Ishikawa (cell line): ENCODE results near the gene DAAM1.

ENCODE experiments used
- CEBPB ChIP-seq: IDR thresholded peaks from 2 replicates; pipeline ENCODE4 v1.6.1; 2012
- CREB1 ChIP-seq: IDR thresholded peaks from 2 replicates; pipeline ENCODE4 v1.6.1; 2012; ENCODE audit warnings: low read depth
- EGR1 ChIP-seq: IDR thresholded peaks from 2 replicates; pipeline ENCODE4 v1.6.1; 2012
- EP300 ChIP-seq: IDR thresholded peaks from 2 replicates; pipeline ENCODE4 v1.6.1; 2012; ENCODE audit warnings: borderline replicate concordance
- FOXM1 ChIP-seq: IDR thresholded peaks from 2 replicates; pipeline ENCODE4 v1.6.1; 2012; ENCODE audit warnings: low read depth, borderline replicate concordance
- NFIC ChIP-seq: IDR thresholded peaks from 2 replicates; pipeline ENCODE4 v1.6.1; 2012
- RAD21 ChIP-seq: IDR thresholded peaks from 2 replicates; pipeline ENCODE4 v1.6.1; 2012; ENCODE audit warnings: low read depth
- REST ChIP-seq: IDR thresholded peaks from 2 replicates; pipeline ENCODE4 v1.6.1; 2012; ENCODE audit warnings: low read depth, mild to moderate bottlenecking
- TAF1 ChIP-seq: IDR thresholded peaks from 2 replicates; pipeline ENCODE4 v1.6.1; 2012; ENCODE audit warnings: low read depth, mild to moderate bottlenecking
- TCF12 ChIP-seq: IDR thresholded peaks from 2 replicates; pipeline ENCODE4 v1.6.1; 2012; ENCODE audit warnings: low read depth
- TEAD4 ChIP-seq: IDR thresholded peaks from 2 replicates; pipeline ENCODE4 v1.6.1; 2012
- USF1 ChIP-seq: IDR thresholded peaks from 2 replicates; pipeline ENCODE4 v1.6.1; 2012
- YY1 ChIP-seq: IDR thresholded peaks from 2 replicates; pipeline ENCODE4 v1.6.1; 2012; ENCODE audit warnings: low read depth
- ZBTB7A ChIP-seq: IDR thresholded peaks from 2 replicates; pipeline ENCODE4 v1.6.1; 2012; ENCODE audit warnings: low read depth
- TF ChIP-seq, protein P1 (sequence below): IDR thresholded peaks from 2 replicates; pipeline ENCODE4 v1.6.1; 2012

DAAM1 gene

GRCh38 chr14:59213368-59214315 is 25.2 kb downstream of the DAAM1 start:
- TF ChIP-seq TCF12 (no peak), FOXM1 (no peak), TAF1 (no peak), YY1 (no peak), ZBTB7A (no peak), RAD21 (no peak), EGR1 (no peak), REST (no peak), NFIC (no peak), CEBPB (no peak), EP300 (no peak), CREB1 (no peak), USF1 (no peak), TEAD4 (no peak)
- TF ChIP-seq, protein P1, sequence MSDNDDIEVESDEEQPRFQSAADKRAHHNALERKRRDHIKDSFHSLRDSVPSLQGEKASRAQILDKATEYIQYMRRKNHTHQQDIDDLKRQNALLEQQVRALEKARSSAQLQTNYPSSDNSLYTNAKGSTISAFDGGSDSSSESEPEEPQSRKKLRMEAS = no peak

GRCh38 chr14:59214702-59215302 is 26.3 kb downstream of the DAAM1 start:
- TF ChIP-seq USF1 (no peak), CEBPB (no peak), NFIC (no peak), TEAD4 (no peak), TCF12 (no peak), EP300 (no peak), TAF1 (no peak), REST (no peak)

DNA sequence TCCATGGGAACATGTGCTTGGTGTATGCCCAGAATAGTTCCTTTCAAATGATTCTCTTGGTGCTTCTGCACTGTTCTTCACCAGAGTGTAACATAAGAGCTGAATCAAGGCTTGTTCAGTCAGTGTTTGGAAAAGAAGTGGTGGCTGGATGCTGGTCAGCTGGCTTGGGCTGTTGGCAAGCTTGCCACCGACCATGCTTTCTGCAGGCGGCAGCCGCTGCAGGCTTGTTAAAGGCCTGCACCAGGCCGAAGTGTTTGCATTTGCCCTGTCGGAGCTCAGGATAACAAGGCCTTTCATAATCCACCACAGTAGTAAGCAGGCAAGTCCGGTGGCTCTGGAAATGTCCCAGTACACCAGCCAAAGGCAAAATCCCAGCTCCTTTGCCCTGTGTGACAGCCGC is 26.9 kb downstream of the DAAM1 start:
- no peak for TF ChIP-seq USF1
- TF ChIP-seq YY1 = no peak
- TF ChIP-seq TCF12 = no peak
- TF ChIP-seq ZBTB7A = no peak

DNA sequence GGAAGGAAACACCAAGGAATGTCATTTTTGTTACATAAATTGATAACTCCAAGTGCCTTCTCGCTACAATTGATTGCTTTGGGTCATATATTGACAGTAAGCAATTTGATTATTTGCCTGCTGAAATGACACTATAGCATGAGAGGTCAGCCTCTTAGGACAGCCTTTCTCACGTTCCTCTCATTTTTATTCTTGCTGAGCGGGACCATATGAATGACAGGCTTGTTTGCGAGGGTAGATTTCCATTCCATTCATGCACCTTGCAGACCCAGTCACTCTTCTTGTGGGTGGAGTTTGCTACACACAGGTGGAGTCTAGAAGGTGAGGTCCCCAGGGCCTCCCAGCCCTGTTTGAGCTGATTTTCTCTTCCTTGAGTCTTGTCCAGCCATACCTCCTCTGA is 27.3 kb downstream of the DAAM1 start:
- no peak for TF ChIP-seq CEBPB
- TF ChIP-seq REST = no peak
- TF ChIP-seq USF1 = no peak
- TF ChIP-seq NFIC = no peak
- TF ChIP-seq EP300 = no peak
- TF ChIP-seq TEAD4 = no peak
- TF ChIP-seq, protein P1 = no peak
- no peak for TF ChIP-seq FOXM1
- no peak for TF ChIP-seq ZBTB7A
- TF ChIP-seq RAD21 = no peak
- TF ChIP-seq EGR1 = no peak
- TF ChIP-seq TCF12 = no peak
